Mesenteric fat pad (tissue), 1 donor: Measurements from ENCODE around the gene FUNDC2. TPM values are rescaled to one million over a fixed set of nuclear protein-coding genes. Genes with fewer than 3 reads are reported as not detected.

Experiments
- DNase-seq: peaks from one replicate; pipeline ENCODE4 v3.0.0-alpha.2; 2020; ENCODE audit warnings: low spot score
- total RNA-seq: library from RNA; stranded (reverse); fragmentation: NEBNext Ultra II Directional; extraction: Animal tissue kit (Norgen Biotek cat#: 25700); gene quantifications from one replicate; pipeline ENCODE4 v1.2.1, GENCODE V29; 2021
- donor health status: DM: yes; HTN: yes; CAD: no.

The FUNDC2 gene
- total RNA-seq, 1 donor from 2014 or later = 116 TPM

DNA sequence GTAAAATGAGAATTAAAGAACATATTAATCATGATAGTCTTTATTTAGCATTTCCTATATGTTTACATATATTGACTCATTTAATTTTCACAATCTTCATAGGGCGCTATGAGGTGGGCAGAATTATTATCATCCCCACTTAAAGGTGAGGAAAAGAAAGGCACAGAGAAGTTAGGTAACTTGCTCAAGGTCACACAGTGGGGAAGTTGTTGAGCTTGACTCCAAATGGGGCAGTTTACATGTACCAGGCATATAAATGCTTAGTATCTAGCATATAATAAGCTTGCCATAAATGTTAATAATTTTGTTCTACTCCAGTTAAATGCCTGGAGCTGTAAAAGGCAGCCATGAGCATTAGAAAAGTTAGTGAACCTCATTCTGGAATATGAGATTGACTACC is 42.8 kb downstream of the FUNDC2 start:
- DNase-seq = no peak

- DNase-seq = no peak
Observed at GRCh38 chrX:155070038-155070437, 43.4 kb downstream of the FUNDC2 start.

DNA sequence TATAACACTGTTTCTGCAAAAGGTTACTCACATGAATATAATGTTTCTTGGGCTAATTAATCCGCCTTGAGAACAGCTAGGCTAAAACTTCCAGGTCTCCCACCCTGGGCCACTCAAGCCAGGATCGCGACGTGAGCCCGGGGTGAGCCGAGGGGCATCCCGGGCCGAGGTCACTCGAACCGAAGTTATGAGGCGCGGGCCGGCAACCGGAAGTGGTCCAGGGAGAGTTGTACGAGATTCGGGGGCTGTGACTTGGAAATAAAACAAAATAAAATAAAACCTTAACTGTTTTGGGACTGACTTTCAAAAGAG is 44.0 kb downstream of the FUNDC2 start:
- DNase-seq = no peak

GRCh38 chrX:155070975-155071693 is 44.5 kb downstream of the FUNDC2 start, which contains the start of the genes BRCC3, CMC4 and MTCP1:
TSS of gene BRCC3 (plus strand) at chrX:155071508. CDS start at chrX:155071528, 20 bp downstream.
TSS of gene CMC4 (minus strand) at chrX:155071136. CDS start at chrX:155064023, 7,113 bp downstream.
TSS of gene MTCP1 (minus strand) at chrX:155071136. CDS start at chrX:155066010, 5,126 bp downstream.
- DNase-seq = peak; percentile 94

DNA sequence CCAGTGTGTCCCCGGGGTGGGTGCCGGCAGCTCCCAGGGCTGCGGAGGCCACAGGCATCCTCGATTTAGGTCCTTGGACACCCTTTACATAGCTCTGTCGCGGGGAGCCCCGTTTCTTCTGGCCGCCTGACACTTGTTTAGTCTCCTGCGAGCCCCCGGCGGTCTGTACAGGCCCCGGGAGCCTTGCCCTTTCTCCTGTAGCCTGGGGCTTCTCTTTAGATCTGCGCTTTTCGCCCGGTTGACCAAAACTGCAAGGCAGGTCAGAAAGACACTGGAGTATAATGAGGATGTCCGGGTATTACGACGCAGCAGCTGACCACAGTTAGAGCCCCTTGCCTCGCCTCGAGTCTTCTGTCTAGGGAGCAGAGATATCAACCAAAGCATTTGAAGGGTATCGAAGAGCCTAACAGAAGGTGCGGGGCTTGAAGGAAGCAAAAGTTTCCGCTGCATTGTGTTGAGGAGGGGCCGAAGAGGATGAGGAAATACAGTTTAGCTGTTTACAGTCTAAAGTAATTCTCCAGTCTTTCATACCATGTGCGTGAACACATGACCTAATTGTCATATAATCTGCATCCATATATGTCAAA is 45.1 kb downstream of the FUNDC2 start:
- no peak for DNase-seq

DNA sequence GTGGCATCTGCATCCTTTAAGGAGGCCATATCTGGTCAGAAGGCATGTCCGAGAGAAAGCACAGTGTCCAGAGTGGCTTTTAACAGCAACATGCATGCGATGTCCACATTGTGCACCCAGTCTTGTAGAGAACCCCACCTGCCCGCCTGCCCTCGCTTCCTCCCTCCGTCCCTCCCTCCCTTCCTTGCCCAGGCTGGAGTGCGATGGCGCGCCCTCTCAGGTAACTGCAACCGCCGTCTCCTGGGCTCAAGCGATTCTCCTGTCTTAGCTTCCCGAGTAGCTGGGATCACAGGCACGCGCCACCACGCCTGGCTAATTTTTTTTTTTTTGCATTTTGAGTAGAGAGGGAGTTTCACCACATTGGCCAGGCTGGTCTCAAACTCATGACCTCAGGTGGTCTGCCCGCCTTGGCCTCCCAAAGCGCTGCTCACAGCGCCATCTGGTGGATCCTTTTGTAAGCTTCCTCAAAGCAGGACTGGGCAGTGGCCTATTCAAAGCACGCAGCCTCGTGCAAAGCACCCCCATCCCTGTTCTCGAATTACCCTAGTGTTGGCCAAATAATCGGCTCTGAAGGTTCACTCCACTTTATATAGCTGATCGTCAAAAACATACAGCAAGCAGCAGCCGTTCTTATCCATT is 59.7 kb downstream of the FUNDC2 start:
- DNase-seq = no peak

- DNase-seq = no peak
Observed at GRCh38 chrX:155086961-155087735, 60.5 kb downstream of the FUNDC2 start.

GRCh38 chrX:155094468-155095061 is 67.9 kb downstream of the FUNDC2 start:
- no peak for DNase-seq

GRCh38 chrX:155105919-155106318 is 79.3 kb downstream of the FUNDC2 start:
- no peak for DNase-seq

GRCh38 chrX:155108427-155108826 is 81.8 kb downstream of the FUNDC2 start:
- DNase-seq = no peak

Other genes with a start within 250 kb of the FUNDC2 start
- 85.1 TPM for gene MPP1, start 221.4 kb upstream of the FUNDC2 start, total RNA-seq
- gene SMIM9, start 192.2 kb upstream of the FUNDC2 start, total RNA-seq = not detected
- gene F8A1, start 140.5 kb upstream of the FUNDC2 start, total RNA-seq = 32.8 TPM
- gene F8, start 4.1 kb upstream of the FUNDC2 start, total RNA-seq = 43.5 TPM
- 6.8 TPM for gene CMC4, start 44.3 kb downstream of the FUNDC2 start, total RNA-seq
- gene MTCP1, start 44.3 kb downstream of the FUNDC2 start, total RNA-seq = 26.3 TPM
- gene BRCC3, start 44.7 kb downstream of the FUNDC2 start, total RNA-seq = 20.5 TPM
- gene VBP1, start 189.6 kb downstream of the FUNDC2 start, total RNA-seq = 32.3 TPM
- gene RAB39B, start 237.6 kb downstream of the FUNDC2 start, total RNA-seq = 0.13 TPM